Measurements from ENCODE around the gene C5. TPM values are rescaled to one million over a fixed set of nuclear protein-coding genes. Genes with fewer than 3 reads are reported as not detected.

Gene C5
- total and polyA plus RNA-seq, 5 donors from 2014 or later, result 0.31 to 1.5 (median 1.1) TPM; not detected in 1

GRCh38 chr9:120934281-120934680, 115.8 kb downstream of the C5 start:
- Mint-ChIP-seq H3K36me3 (no peaks in the 10 kb centered on the region), H3K4me3 (peak overlapping the region in 3 of 4 donors; percentile 11 to 40 (median 13)), H3K9me3 (no peaks in the 10 kb centered on the region), H3K4me1 (peaks cover 10 to 79% (median 62%) of the 10 kb centered on the region in 4 donors), H3K27ac (peak overlapping the region; percentile 99 to 100 (median 100)), H3K27me3 (no peaks in the 10 kb centered on the region)
- peaks cover 79% of the 10 kb centered on the region for H3K4me1 ChIP-seq (ENCODE audit: control insufficient read depth, insufficient read depth, low read length, poor library complexity, severe bottlenecking)
- H3K4me3 ChIP-seq (ENCODE audit: low read depth, low read length), result peak overlapping the region; percentile 26
- ATAC-seq (ENCODE audit: low read depth in 2 of 2) (no peak), DNase-seq (no peak)
- no peaks in the 10 kb centered on the region for H3K9me3 ChIP-seq (ENCODE audit: control insufficient read depth in 2 of 2, low read length in 2 of 2)
- H3K27ac ChIP-seq (ENCODE audit: insufficient read depth, low read length, poor library complexity, severe bottlenecking), result peak overlapping the region; percentile 99
- H3K27me3 ChIP-seq (ENCODE audit: control insufficient read depth, insufficient read depth, low read length), result no peaks in the 10 kb centered on the region
- H3K36me3 ChIP-seq (ENCODE audit: control insufficient read depth, insufficient read depth, low read length), result no peaks in the 10 kb centered on the region

DNA sequence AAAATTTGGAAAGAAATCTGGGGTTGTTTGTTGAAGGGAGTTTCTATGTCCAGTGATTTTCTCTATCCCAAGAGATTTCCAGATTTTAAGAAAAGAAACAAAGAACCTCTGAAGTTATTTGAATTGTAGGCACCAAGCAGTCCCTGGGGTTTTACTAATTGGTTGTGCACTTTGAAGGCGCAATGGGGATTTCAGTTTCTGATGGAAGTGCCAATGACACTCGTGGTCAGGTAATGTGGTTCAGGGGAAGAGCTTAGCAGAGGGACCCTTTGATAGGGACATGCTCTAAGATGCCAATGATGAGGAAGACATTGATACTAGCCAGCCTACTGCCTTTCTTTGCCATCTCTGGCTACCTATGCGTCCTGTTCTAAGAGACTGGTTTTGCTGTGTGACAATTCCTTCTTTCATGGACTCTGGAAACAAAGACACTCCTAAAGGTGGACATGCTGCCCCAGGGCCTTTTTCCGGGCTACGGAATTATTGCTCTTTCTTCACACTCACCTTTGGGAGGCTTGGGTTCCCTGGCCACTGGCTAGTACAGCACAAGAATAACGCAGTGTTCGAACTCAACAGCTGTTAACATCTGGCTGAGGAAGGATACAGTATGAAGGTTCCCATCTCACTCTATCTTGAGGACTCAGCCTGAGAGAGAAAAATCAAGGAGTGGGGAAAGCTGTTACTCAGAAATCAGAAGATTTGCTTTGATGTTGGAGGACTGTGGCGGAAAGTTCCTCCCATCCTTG, 116.6 kb downstream of the C5 start:
- H3K4me3 Mint-ChIP-seq, result peak overlapping the region in 3 of 4 donors; percentile 5 to 99 (median 39)
- ATAC-seq (ENCODE audit: low read depth in 2 of 2) (no peak), DNase-seq (no peak)
- Histone ChIP-seq H3K27me3 (ENCODE audit: control insufficient read depth, insufficient read depth, low read length) (no peaks in the 10 kb centered on the region), H3K36me3 (ENCODE audit: control insufficient read depth, insufficient read depth, low read length) (no peaks in the 10 kb centered on the region), H3K4me1 (ENCODE audit: control insufficient read depth, insufficient read depth, low read length, poor library complexity, severe bottlenecking) (peaks cover 87% of the 10 kb centered on the region), H3K27ac (ENCODE audit: insufficient read depth, low read length, poor library complexity, severe bottlenecking) (peak overlapping the region; percentile 99), H3K4me3 (ENCODE audit: low read depth, low read length) (no peak overlapping the region), H3K9me3 (ENCODE audit: control insufficient read depth in 2 of 2, low read length in 2 of 2) (no peaks in the 10 kb centered on the region)
- peak overlapping the region; percentile 99 to 100 (median 100) for H3K27ac Mint-ChIP-seq
- H3K27me3 Mint-ChIP-seq, result no peaks in the 10 kb centered on the region
- no peaks in the 10 kb centered on the region for H3K36me3 Mint-ChIP-seq
- H3K4me1 Mint-ChIP-seq, result peaks cover 10 to 80% (median 62%) of the 10 kb centered on the region in 4 donors
- H3K9me3 Mint-ChIP-seq, result no peaks in the 10 kb centered on the region

DNA sequence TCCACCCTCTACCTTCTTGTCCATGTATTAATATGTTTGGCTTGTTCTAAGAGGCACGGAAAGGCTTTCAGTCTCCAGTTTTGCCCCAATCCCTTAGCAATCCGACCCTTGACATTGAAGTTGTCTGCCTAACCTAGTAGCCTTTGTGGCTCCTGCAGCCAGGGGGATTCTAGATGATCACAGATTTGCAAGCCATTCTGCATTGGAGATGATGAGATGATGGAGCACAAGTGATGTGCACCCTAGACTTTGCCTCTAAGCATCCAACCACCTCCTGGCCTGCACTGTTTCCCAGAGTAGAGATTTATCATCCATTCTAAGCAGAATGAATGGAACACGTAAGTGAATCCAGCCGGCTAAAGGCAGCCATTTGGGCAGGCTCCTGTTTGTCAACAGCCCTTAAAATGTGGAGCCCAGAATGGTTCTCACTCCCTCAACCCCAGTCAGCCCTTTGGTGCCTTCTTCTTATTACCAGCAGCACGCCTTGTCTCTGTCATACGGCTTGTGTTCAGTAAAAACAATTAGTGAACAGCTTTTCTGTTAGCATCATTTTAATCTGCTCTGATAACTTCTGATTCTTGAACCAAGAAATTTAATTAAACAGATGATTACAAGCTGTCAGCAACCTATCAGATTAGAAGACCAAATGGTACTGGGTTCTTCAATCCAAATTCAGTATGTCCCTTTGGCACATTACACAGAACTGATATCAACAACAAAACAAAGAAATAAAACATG, 117.8 kb downstream of the C5 start:
- ATAC-seq (ENCODE audit: low read depth in 2 of 2) (no peak), DNase-seq (no peak)
- Mint-ChIP-seq H3K27ac (peak overlapping the region; percentile 99 to 100 (median 100)), H3K9me3 (no peaks in the 10 kb centered on the region), H3K36me3 (no peaks in the 10 kb centered on the region), H3K4me3 (peak overlapping the region; percentile 83 to 99 (median 90)), H3K27me3 (no peaks in the 10 kb centered on the region), H3K4me1 (peaks cover 10 to 88% (median 69%) of the 10 kb centered on the region in 4 donors)
- no peaks in the 10 kb centered on the region for H3K27me3 ChIP-seq (ENCODE audit: control insufficient read depth, insufficient read depth, low read length)
- peaks cover 97% of the 10 kb centered on the region for H3K4me1 ChIP-seq (ENCODE audit: control insufficient read depth, insufficient read depth, low read length, poor library complexity, severe bottlenecking)
- no peaks in the 10 kb centered on the region for H3K9me3 ChIP-seq (ENCODE audit: control insufficient read depth in 2 of 2, low read length in 2 of 2)
- H3K4me3 ChIP-seq (ENCODE audit: low read depth, low read length), result peak overlapping the region; percentile 71
- peak overlapping the region; percentile 99 for H3K27ac ChIP-seq (ENCODE audit: insufficient read depth, low read length, poor library complexity, severe bottlenecking)
- no peaks in the 10 kb centered on the region for H3K36me3 ChIP-seq (ENCODE audit: control insufficient read depth, insufficient read depth, low read length)

DNA sequence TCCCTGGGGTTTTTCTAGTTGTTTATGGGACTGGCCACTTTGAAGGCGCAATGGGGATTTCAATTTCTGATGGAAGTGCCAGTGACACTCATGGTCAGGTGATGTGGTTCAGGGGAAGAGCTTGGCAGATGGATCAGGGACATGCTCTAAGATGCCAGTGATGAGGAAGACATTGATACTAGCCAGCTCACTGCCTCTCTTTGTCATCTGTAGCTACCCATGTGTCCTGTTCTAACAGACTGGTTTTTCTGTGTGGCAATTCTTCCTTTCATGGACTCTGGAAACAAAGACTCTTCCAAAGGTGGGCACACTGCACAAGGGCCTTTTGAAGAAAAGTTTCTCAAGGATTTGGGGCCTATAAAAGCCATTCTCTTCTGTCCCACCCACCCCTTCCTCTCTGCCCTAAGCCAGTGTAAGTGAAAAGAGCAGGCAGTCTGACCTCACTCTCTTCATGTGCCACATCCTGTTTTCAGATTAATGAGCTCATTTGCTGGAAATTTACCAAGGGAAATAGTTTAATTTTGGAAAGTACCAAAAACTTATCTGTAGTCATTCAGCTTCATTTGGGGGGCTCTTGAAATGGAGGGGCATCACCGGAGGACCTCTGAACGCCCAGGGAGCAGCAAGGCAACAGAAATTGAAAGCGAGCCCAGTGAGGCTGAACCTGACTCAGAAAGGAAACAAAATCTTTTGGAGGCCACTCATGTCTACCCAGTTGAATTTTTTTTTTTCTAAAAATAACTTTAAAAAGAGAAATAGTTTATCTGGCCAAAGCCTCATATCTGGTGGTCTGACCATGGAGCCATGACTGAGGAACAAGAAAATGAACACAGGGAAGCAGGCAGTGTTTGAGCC, 118.6 kb downstream of the C5 start:
- Mint-ChIP-seq H3K4me3 (peak overlapping the region; percentile 83 to 99 (median 90)), H3K27me3 (no peaks in the 10 kb centered on the region), H3K9me3 (no peaks in the 10 kb centered on the region), H3K27ac (peak overlapping the region; percentile 99 to 100 (median 100)), H3K4me1 (peaks cover 10 to 88% (median 64%) of the 10 kb centered on the region in 4 donors), H3K36me3 (no peaks in the 10 kb centered on the region)
- H3K4me3 ChIP-seq (ENCODE audit: low read depth, low read length), result peak overlapping the region; percentile 71
- H3K4me1 ChIP-seq (ENCODE audit: control insufficient read depth, insufficient read depth, low read length, poor library complexity, severe bottlenecking), result peaks cover 98% of the 10 kb centered on the region
- no peaks in the 10 kb centered on the region for H3K27me3 ChIP-seq (ENCODE audit: control insufficient read depth, insufficient read depth, low read length)
- ATAC-seq (ENCODE audit: low read depth in 2 of 2), result peak; percentile 64 to 66
- H3K27ac ChIP-seq (ENCODE audit: insufficient read depth, low read length, poor library complexity, severe bottlenecking), result peak overlapping the region; percentile 99
- H3K9me3 ChIP-seq (ENCODE audit: control insufficient read depth in 2 of 2, low read length in 2 of 2), result no peaks in the 10 kb centered on the region
- H3K36me3 ChIP-seq (ENCODE audit: control insufficient read depth, insufficient read depth, low read length), result no peaks in the 10 kb centered on the region
- peak; percentile 52 to 90 (median 84) for DNase-seq

- Histone ChIP-seq H3K27me3 (ENCODE audit: control insufficient read depth, insufficient read depth, low read length) (no peaks in the 10 kb centered on the region), H3K36me3 (ENCODE audit: control insufficient read depth, insufficient read depth, low read length) (no peaks in the 10 kb centered on the region), H3K4me1 (ENCODE audit: control insufficient read depth, insufficient read depth, low read length, poor library complexity, severe bottlenecking) (peaks cover 96% of the 10 kb centered on the region), H3K27ac (ENCODE audit: insufficient read depth, low read length, poor library complexity, severe bottlenecking) (peak overlapping the region; percentile 99), H3K4me3 (ENCODE audit: low read depth, low read length) (peak overlapping the region; percentile 67), H3K9me3 (ENCODE audit: control insufficient read depth in 2 of 2, low read length in 2 of 2) (no peaks in the 10 kb centered on the region)
- peak overlapping the region; percentile 96 to 99 (median 98) for H3K27ac Mint-ChIP-seq
- peaks cover 15% of the 10 kb centered on the region for H3K36me3 Mint-ChIP-seq
- peaks cover 10 to 81% (median 54%) of the 10 kb centered on the region in 4 donors for H3K4me1 Mint-ChIP-seq
- peak overlapping the region; percentile 89 to 99 (median 92) for H3K4me3 Mint-ChIP-seq
- DNase-seq, result no peak
- no peaks in the 10 kb centered on the region for H3K9me3 Mint-ChIP-seq
- H3K27me3 Mint-ChIP-seq, result no peaks in the 10 kb centered on the region
- ATAC-seq (ENCODE audit: low read depth in 2 of 2), result no peak
Measured at GRCh38 chr9:120929229-120929791, 120.8 kb downstream of the C5 start.

GRCh38 chr9:120928483-120929228, 121.4 kb downstream of the C5 start:
- peak; percentile 70 to 86 (median 83) for DNase-seq
- H3K9me3 Mint-ChIP-seq, result no peaks in the 10 kb centered on the region

More at GRCh38 chr9:120928483-120929228, 121.4 kb downstream of the C5 start:
- H3K27me3 ChIP-seq (ENCODE audit: control insufficient read depth, insufficient read depth, low read length), result no peaks in the 10 kb centered on the region
- ATAC-seq (ENCODE audit: low read depth in 2 of 2), result peak; percentile 58 to 61
- peaks cover 21% of the 10 kb centered on the region for H3K36me3 Mint-ChIP-seq
- H3K9me3 ChIP-seq (ENCODE audit: control insufficient read depth in 2 of 2, low read length in 2 of 2), result no peaks in the 10 kb centered on the region
- peak overlapping the region; percentile 95 to 99 (median 95) for H3K4me3 Mint-ChIP-seq
- H3K27me3 Mint-ChIP-seq, result no peaks in the 10 kb centered on the region
- peaks cover 4% of the 10 kb centered on the region for H3K36me3 ChIP-seq (ENCODE audit: control insufficient read depth, insufficient read depth, low read length)
- H3K27ac ChIP-seq (ENCODE audit: insufficient read depth, low read length, poor library complexity, severe bottlenecking), result peak overlapping the region; percentile 99
- peaks cover 10 to 81% (median 54%) of the 10 kb centered on the region in 4 donors for H3K4me1 Mint-ChIP-seq
- peak overlapping the region; percentile 96 for H3K4me3 ChIP-seq (ENCODE audit: low read depth, low read length)
- peak overlapping the region; percentile 98 to 100 (median 99) for H3K27ac Mint-ChIP-seq
- peaks cover 96% of the 10 kb centered on the region for H3K4me1 ChIP-seq (ENCODE audit: control insufficient read depth, insufficient read depth, low read length, poor library complexity, severe bottlenecking)
